NCI-H446 (cell line): ENCODE data around the gene SGPL1.

Experiments used
- DNase-seq, 2 experiments: peaks; one replicate each; lab custom pipeline; 2025; lab: John Stamatoyannopoulos, UW

The SGPL1 gene

DNA sequence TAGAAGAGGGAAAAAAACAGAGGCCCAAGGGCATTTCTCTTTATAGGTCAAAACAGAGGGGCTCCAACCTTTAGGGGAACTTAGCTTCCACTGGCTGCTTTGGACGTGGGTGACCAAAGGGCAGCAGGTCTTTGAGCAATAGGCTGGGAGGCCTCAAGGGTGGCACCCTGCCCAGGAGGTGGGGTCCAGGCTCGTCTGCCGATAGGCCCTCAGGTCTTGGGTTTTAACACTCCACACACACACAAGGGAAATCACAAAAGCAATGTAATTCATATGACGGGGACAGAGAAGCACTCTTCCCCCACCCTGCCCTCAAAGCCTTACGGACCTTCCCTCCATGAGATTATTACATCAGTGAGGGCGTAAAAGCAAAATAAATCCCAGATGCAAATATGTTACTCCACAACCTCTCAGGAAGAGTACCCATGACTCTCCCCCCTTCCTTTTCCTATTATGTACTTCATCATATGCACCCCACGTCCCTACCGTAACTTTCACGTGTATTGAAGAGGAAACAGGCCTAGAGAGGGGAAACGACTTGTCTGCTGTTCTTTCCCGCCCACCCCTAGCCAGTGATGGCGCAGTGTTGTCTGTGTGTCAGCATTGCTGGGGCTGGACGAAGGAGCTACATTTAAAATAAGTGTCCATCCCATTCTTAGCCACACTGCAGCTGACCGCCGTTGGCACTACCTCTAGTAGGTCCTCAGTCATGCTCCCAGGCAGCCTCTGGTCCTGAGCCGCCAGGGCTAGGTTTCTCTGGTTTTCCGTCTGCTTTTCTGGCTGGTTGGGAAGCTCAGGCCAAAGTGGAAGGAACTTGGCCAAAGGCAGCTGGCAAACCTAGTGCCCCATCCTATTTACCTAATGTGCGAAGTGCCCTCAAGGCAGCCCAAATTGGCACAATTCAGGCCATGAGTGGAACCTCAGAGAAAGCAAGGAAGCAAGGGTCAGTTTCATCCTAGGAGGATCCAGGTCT, 70.5 kb downstream of the SGPL1 start:
- DNase-seq, result no peak

DNA sequence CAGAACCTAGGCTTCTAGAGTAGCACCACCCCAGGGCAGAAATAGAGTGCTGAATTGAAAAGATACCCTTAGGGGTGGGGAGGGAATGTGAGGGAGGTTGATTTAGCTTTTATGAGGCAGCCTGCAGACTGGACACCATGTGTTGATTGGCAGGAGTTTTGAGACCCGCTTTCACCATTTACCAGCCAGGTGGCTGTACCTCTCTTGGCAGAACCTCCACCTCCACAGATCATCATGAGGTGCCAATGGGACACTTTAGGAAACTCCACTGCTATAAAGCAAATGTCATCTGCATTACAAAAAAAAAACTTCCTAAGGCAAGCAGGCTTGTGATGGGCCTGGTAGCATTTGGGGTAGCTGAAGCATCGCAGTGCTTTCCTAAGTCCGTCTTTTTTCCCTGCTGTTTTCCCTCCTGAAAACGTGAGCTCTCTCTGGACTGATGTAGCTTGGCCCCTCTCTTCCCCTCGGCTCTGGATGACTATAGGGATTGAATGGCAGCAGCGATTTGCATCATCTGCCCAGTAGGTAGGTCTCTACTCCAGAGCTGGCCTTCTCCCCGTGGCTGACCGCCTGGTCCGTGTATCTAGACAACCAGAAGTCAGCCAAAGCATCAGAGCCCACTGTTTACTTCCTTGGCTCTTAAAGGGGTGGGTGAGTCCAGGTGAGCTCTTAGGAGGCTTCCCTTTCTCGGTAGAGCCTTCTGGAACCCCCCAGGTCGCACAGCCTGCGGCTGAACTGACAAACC, 71.3 kb downstream of the SGPL1 start:
- DNase-seq, result no peak

DNA sequence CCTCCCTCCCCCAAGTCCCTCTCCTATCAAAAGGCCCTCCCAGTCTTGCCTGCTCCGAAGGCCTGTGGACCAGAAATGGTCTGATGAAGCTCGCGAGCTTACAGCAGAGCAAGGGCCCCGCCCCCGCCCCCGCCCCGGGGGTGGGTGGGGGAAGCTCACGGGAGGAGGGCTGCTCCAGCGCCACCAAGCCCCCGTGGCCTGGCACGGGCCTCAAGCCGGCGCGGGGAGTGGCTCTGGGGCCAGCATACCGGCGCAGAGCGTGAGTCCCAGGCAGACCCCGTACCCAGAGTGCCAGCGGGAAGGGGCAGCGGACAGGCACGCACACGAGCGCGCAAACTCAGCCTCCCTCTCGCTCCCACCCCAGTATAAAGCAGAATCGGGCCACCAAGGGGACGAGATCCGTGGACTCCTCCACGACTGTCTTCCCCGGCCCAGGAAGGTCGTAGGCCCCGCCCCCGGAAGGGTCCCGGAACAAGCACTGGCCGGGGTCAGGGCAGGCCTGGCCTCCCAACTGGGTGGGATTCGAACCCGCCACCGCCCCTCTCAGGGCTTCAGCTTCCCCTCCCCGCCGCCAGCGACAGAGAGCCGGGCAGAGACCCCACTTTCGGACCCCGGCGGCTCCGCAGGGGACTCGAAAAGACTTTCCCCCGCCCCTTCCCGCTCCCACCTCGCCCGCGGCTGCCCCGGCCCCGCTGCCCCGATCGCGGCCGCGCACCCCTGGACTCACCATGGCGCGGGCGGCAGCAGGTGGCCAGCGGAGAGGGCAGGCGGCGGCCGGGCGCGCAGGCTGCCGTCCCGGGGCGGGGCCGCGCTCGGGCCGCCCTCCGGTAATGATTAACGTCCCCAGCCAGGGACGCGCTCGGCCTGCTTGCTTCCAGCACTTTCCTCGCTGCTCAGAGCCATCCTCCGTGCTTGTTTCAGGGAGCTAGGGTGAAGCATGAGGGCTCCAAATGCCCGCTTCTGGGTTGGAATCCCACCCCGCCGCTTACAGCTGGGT, 72.4 kb downstream of the SGPL1 start, which contains the start of gene PCBD1:
TSS of gene PCBD1 (minus strand) at position 762 of the 997 bp plus-strand sequence. CDS start at position 730, 32 bp downstream.
- DNase-seq, result no peak

DNA sequence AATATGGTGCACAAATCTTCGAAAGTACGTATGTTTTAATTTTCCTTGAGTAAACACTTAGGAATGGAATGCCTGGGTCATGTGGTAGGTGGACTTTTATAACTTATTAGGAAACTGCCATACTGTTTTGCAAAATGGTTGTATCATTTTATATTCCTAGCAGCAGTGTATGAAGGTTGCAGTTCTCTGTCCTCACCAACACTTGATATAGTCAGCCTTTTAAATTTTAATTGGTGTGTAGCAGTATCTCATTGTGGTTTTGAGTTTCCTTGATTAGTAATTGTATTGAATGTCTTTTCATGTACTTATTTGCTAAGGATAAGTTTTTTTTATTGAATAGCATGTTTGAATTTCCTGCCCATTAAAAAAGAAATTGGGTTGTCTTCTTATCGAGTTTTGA, 73.5 kb downstream of the SGPL1 start:
- no peak for DNase-seq

DNA sequence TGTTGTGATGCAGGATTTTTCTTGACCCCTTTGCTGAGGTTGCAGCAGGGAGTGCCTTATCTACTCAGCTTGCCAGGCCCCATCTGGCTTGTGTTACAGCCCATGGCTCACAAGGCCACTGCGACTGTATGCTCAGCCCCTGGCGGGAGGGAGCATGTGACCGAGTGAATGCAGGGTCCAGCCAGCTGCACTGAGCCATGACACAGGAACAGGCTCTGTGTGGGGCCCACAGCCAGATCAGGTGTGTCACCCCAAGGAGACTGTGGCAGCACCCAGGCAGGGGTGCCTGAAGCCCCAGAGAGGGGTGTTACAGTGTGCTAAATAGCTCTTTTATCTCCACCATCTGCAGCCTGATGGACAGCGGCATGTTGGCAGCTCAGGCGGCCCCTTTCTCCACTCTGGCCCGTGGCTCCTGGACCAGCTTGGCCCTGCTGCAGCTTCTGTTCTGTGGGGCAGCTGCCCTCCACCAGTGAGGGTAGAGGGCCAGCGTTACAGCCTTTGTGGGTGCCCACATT, 75.2 kb downstream of the SGPL1 start:
- DNase-seq, result no peak

DNA sequence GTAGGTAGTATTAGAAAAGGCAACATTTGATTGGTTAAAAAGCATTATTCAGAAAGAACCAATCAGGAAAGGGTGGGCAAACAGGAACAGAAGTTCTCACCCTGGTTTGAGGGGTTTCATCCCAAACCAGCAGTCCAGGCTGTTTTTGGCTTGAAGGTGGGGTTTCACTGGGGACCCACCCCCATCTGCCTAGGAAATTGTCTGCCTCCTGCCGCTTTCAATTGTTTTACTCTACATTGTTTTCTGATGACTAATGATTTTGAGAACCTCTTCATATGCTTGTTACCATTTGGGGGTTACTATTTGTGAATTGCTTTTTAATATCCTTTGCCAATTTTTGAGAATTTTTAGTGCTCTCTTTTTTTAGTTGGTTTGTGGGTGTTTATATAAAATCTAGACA, 75.9 kb downstream of the SGPL1 start:
- no peak for DNase-seq

DNA sequence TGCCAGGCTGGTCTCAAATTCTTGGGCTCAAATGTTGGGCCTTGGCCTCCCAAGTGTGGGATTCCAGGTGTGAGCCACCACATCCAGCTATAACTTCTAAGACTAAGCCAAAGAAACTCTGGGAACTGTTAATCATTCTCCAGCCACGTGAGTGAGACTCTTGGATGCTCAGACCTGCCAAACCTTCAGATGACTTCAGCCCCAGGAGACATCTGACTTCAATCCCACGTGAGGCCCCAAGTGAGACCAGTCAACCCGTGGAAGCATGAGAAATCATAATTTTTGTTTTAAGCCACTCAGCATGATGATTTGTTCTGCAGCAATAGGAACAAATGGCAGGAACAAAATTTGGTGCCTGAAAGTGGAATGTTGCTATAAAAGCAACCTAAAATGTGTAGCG, 76.9 kb downstream of the SGPL1 start:
- no peak for DNase-seq

DNA sequence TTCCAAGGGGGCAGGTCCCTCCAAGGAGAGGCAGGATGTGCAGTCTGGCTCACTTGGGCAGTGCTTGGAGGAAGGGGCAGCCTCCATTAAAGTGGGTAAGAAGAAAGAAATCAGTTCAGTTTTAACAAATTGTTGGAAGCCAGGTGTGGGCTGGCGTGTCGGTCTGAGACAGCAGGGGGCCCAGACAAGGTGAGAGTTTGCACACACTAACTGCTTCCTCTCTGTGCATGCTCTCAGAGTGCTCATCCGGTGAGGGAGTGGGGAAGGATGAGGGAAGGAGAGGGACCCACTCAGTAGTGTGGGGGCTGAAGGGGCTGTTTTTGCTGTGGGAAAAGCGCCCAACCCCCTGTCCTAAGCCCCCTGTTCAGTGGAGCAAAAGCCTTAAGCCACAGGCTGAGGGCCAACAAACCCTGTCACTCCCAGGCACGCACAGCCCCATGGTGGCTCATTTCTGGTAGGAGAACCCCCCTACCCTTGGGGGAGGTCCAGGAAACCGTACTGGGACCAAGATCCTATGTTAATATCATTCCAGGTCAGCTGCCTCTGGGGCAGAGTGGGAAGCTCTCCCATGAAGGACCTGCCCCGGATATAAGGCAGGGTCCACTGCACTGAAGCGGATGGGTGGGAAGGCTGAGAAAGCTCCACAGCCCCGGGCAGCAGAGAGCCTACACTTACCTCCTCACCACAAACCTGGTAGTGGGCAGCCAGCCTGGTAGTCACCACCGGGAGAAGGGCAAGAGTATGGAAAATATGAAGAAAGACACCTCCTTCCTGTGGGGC, 77.7 kb downstream of the SGPL1 start:
- DNase-seq, result no peak

DNA sequence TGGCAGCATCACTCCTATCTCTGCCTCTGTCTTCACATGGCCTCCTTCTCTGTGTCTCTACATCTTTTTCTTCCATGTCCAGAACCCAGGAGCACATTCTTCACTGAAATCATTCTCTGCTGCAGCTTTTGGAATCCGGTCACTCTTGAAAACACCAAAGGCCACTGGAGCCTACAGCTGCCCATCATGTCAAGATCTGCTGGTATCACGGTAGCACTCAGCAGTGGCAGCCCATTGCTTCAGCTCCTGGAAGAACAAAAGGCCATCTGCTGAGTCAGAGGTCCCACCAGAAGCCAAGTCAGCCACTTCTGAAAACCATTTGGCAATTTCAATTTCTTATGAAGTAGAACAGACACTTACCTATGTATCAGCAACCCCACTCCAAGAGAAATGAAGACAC, 78.7 kb downstream of the SGPL1 start:
- DNase-seq, result no peak

DNA sequence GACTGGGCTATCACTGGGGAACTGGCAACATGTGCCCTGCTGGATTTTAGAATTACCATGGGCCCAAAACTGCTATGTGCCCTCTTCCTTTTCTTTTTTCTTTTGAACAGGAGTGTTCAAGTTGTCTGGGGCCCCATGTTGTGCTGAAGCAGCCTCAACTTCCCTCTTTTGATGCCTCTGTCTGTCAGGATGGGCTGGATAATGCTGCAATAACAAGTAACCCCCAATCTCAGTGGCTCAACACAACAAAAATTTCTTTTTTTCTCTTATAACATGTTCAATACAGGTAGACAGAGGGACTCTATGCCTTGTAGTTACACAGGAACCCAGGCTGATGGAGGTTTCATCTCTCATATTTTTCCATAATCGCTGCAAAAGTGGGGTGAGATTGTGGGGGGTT, 80.8 kb downstream of the SGPL1 start:
- no peak for DNase-seq

DNA sequence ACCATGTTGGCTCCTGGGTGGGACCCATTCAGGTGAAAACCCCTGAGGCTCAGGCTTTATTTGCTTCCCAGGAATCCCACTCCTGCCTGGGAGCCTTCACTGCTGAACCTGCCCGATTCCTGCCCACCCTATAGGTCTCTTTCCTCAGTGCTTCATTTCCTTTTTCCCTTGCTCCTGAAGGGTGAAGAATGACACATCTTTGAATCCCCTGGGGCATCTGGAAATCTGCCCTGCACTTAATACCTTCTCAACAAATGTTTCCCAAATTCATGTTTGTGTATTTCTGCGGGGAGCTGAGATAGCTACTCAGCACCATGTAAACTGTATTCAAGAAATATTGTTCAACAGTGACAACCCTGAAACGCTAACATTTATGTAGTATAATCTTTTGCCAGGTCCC, 82.9 kb downstream of the SGPL1 start:
- no peak for DNase-seq

DNA sequence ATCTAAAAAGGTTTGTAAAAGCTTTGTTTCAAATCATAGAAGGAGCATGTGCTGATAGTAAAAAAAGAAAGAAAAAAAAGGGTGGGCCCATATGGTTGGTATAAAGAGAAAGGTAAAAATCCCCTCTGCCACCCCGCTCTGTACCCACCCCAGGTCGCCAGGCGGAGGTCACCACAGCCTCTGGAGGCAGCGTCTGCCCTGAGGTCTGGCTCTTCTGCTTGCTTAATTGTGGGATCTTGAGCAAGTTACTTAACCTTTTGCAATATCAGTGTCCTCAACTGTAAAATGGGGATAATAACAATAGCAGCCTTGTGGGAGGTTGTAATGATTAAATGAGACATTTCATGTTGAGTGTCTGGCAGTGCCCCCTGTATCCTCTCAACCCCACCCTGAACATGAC, 83.3 kb downstream of the SGPL1 start:
- DNase-seq, result no peak

DNA sequence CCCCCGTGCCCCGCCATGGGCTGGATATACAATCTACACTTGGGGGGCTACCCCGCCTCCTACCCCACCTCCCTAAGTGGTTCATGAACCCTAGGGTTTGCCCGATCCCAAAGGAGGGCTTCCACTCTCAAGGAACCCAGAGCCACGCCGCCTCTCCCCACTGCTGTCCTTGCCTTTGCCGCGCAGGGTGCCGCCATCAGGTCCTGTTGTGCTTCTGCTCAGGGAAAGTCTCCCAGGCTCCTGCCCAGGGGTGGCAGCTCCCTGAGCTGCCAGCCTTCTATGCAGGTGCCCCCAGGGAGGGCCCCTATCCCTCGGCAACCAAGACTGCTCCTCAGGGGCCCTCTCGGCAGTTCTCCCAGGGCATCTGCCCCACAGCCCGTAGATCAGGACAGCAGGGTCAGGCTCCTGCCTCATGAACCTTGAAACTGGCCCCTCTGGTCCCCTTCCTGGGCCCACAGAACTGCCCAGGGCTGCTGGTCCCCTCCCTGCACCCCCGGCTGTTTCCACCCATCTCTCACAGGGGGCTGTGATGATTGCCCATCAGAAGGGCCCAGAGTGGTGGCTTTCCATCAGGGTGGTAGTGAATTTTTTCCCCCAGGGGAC, 85.6 kb downstream of the SGPL1 start:
- DNase-seq, result no peak

DNA sequence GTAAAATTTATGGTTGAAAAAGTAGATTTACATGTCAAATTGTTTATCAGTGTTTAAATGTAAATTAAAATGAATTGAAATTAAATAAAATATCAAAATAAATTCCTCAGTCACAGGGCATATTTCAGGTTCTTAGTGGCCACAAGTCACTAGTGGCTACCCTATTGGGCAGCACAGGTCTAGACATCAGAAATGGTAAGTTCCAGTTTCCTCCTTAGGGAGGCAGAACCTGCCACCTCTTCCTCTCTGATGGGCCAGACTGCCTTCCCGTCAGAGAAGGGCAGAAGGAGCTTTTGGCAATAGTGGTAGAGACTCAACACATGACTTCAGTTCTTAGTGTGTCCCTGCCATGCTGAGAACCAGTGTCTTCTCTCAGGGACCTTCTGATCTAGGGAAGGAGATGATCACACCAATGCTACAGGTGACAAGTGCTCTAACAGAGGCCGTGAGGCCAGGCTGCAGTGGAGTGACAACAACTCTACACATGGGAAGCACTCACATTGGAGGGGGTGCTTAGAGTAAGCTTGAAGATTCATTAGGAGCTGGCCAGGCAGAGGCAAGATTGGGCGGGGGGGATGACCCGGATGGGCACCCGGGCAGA, 87.0 kb downstream of the SGPL1 start:
- no peak for DNase-seq

DNA sequence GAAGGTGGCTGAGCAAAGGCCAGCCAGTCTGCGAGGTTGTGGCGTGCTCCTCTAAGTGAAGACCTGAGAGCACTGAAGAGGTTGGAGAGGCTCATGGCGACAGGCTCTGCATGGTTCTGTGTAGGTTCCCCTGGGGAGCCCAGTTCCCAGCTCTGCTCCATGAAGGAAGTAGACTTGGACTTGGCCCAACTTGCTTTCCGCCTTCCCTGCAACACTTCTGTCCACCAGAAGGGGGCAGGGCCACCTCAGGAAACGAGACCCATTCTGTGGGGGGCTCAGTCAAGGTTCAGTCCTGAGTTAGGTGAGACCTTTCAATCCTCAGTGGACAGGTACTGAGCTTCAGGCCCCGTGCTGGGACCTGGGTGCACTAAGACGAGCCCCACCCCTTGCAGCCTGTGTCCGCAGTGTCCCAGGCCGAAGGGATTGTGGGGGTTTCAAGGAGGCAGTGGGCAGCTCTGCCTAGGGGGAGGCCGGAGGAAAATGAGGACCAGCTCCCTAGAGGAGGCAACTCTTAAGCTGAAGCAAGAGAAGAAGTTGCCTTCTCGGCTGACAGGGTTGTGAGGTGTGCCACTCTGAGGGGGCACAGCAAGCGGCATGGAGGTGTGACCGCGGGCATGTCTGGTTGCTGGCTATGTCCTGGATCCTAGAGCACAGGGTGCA, 87.6 kb downstream of the SGPL1 start:
- DNase-seq, result peak in 1 of 2 experiments; percentile 47

DNA sequence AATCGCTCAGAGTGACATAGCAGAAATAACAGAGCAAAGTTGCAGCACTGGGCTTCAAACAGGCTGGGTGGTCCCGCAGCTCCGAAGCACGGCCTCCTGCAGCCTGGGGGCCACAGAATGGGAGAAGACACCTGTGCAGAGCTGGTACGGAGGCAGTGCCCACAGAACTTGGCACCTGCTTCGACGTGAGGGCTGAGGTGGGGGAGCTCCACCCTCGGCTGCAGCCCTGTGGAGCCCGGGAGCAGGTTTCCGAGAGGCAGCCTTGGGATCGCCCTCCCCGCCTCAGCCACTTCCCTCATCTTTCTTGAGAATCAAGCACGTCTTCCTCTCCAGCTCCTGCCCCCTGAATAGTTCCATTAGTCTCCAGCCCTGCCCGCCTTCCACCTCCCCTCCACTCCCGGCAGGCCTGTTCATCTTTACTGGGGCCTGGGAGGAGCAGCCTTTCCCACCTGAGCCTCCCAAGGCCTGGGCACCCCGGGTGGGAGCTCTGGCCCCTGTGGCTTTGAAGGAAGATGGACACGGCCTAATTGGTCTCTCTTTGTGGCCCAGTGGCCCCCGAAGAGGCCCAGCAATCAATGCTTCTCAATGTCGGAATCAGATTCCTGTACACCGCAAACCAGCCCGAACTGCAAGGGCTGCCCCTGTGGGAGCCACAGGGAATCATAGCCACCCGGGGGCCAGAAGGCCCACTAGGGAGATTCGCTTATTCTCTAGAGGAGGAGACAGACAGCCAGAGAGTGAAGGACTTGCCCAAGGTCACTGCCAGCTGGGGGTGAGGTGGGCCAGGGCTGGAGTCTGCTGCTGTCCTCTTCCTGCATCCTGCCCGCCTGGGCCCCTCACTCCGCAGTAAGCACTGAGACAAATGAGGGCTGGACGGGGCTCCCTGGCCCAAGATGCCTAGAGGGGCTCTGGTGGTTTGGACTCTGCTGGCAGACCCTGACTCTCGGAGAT, 89.6 kb downstream of the SGPL1 start:
- DNase-seq, result no peak

DNA sequence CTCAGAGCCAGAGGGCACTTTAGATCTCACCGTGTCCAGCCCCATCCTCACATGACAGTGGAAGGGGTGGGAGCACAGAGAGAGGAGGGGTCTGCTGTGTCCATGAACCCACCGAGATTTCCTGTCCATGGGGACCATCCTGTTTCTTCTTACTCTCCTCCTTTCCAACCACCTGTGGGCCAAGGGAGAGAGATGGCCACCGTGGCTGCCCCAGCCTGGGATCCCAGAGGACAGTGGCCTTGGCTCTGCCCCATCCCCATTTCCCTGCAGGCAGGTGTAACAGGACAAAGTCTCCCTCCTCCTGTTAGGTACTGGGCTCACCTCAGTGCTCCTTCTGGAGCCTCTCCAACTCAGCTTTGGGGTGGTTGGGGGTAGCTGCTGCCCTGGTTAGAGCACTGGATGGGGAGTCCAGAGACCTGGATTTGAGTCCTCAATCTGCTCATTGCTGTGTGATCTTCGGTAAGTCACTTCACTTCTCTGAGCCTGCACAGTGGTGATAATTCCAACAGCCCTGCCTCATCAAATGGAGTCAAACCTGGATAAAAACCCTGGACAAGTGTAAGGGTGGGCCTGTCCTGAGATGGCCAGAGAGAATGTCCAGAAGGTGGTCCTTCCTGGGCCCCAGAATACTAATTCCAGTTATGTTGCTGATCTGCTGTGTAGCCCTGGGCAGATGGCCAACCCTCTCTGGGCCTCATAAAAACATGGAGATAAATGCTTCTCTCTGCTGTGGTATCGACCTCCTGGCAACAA, 90.5 kb downstream of the SGPL1 start:
- no peak for DNase-seq
